Lower lobe of right lung (tissue), 2 donors: Measurements from ENCODE around the gene PLAAT3. TPM values are rescaled to one million over a fixed set of nuclear protein-coding genes. Genes with fewer than 3 reads are reported as not detected.
"Not testable (repeated sequence)": the region's sequence is repeated elsewhere in the genome, so short reads cannot be mapped to it uniquely, and the experiment has no call there.

ENCODE experiments used
- ATAC-seq, 2 donors: fragments of 200-7000 bp; cut with Tn5 transposase; one replicate each; pipeline ENCODE4 v1.9.1; 2020 to 2022; ENCODE audit warnings: mild to moderate bottlenecking in 2 of 2, moderate library complexity in 2 of 2
- DNase-seq: peaks from one replicate; pipeline ENCODE4 v3.0.0-alpha.2; 2020
- H3K27ac ChIP-seq: fragments of 200-600 bp; one replicate; pipeline ENCODE4 v1.8.0; 2022
- H3K27me3 ChIP-seq: fragments of 200-600 bp; one replicate; pipeline ENCODE4 v1.8.0; 2022; ENCODE audit warnings: low read depth
- H3K36me3 ChIP-seq: fragments of 200-600 bp; one replicate; pipeline ENCODE4 v1.8.0; 2022; ENCODE audit warnings: mild to moderate bottlenecking
- H3K4me1 ChIP-seq: fragments of 200-600 bp; one replicate; pipeline ENCODE4 v1.8.0; 2022
- H3K4me3 ChIP-seq: fragments of 200-600 bp; one replicate; pipeline ENCODE4 v1.8.0; 2022; ENCODE audit warnings: mild to moderate bottlenecking
- H3K9me3 ChIP-seq: fragments of 200-600 bp; one replicate; pipeline ENCODE4 v1.8.0; 2022
- CTCF ChIP-seq: fragments of 200-600 bp; IDR thresholded peaks from one replicate; pipeline ENCODE4 v1.8.0; 2022; ENCODE audit warnings: antibody characterized with exemption, mild to moderate bottlenecking
- intact Hi-C: fragments of 100-400 bp; cut with DNase I; formaldehyde crosslinking; loops from one replicate; pipeline ENCODE4 v1.11.0; 2022
- total RNA-seq: library from RNA; stranded (reverse); fragmentation: NEBNext Ultra II Directional; extraction: Animal tissue kit (Norgen Biotek cat#: 25700); gene quantifications from one replicate; pipeline ENCODE4 v1.2.1, GENCODE V29; 2021
- donor health status: DM: no; HTN: yes; CAD: no; lungs with severe emphysema.

PLAAT3 gene
- total RNA-seq, 1 donor from 2014 or later: 81.9 TPM

DNA sequence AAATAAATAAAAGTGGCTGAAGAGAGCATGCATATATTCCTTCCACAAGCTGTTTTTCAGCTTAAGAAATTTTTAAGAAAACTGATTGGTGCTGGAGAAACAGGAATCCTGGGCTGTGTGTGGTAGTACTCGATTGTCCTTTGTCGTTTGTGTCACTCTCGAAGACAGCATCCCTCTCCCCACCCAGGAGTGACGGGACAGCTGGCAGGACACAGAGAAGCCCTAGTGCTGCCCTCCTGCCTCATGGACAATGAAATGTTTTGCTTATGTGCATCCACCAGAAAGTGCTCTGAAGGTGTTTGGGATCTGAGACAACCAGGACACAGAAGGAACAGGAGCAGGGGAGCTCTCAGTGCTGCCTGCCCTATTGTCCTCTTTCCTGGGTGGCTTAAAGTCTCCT lies 64.8 kb downstream of the PLAAT3 start:
- H3K4me3 ChIP-seq: no peak overlapping the region
- no peak overlapping the region for H3K27ac ChIP-seq
- no peaks in the 10 kb centered on the region for H3K27me3 ChIP-seq
- peaks cover 8% of the 10 kb centered on the region for H3K4me1 ChIP-seq
- no peak for DNase-seq
- no peak for ATAC-seq
- TF ChIP-seq CTCF: no peak
- intact Hi-C loops: no loop called here
- H3K36me3 ChIP-seq: peaks cover 31% of the 10 kb centered on the region
- H3K9me3 ChIP-seq: no peaks in the 10 kb centered on the region

- Histone ChIP-seq H3K27me3 (no peaks in the 10 kb centered on the region), H3K27ac (no peak overlapping the region), H3K36me3 (peaks cover 43% of the 10 kb centered on the region), H3K4me1 (peaks cover 7% of the 10 kb centered on the region), H3K9me3 (no peaks in the 10 kb centered on the region), H3K4me3 (no peak overlapping the region)
- TF ChIP-seq CTCF: no peak
- ATAC-seq: no peak
- DNase-seq: no peak
- intact Hi-C loops: no loop called here
Measured at GRCh38 chr11:63548178-63548577, 66.1 kb downstream of the PLAAT3 start.

DNA sequence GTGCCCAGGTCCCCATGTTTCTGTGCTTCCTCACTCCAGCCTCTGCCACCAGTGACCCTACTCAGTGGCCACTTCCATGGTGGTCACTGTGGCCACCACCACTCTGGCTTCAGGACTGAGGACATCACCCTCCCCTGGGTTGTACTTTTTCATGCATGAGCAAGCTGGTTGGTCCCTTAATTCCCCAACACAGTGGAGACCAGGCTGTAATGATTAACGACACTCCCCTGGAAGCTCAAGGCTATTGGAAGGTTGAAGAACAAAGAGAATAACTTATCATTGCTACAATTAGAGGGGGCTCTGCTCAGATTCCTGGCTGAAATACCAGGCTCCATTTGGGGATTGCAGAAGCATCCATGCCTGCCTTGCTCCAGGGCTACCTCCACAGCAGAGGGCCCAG lies 67.2 kb downstream of the PLAAT3 start:
- TF ChIP-seq CTCF: no peak
- no peaks in the 10 kb centered on the region for H3K9me3 ChIP-seq
- H3K4me3 ChIP-seq: no peak overlapping the region
- H3K27me3 ChIP-seq: no peaks in the 10 kb centered on the region
- peaks cover 47% of the 10 kb centered on the region for H3K36me3 ChIP-seq
- no peak overlapping the region for H3K27ac ChIP-seq
- peaks cover 12% of the 10 kb centered on the region for H3K4me1 ChIP-seq
- no peak for ATAC-seq
- DNase-seq: no peak
- intact Hi-C loops: no loop called here

GRCh38 chr11:63543711-63544110 lies 70.5 kb downstream of the PLAAT3 start:
- no peak overlapping the region for H3K4me3 ChIP-seq
- no peaks in the 10 kb centered on the region for H3K27me3 ChIP-seq
- ATAC-seq (no peak), DNase-seq (no peak)
- no peaks in the 10 kb centered on the region for H3K9me3 ChIP-seq
- no peak for TF ChIP-seq CTCF
- H3K4me1 ChIP-seq: peaks cover 26% of the 10 kb centered on the region
- no peak overlapping the region for H3K27ac ChIP-seq
- peaks cover 57% of the 10 kb centered on the region for H3K36me3 ChIP-seq
- intact Hi-C loops: no loop called here

DNA sequence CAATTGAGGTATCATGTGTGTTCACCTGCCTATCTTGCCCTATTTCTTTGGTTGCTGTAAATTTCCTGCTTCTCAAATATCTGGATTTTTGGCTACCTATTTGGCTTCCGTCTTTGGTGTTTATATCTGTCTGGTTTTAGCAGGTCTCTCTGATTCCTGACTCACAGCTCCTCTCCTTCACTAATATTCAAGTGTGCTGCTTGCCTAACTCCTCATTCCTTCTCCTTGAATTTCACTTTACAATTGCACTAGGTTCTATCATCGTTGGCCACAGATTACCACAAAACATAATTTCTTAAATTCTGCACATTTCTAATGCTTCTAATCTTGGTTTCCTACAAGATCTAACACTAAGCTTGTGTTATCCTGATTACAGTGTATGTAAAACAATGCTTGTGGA lies 71.7 kb downstream of the PLAAT3 start:
- H3K27me3 ChIP-seq, H3K4me3 ChIP-seq, DNase-seq, H3K9me3 ChIP-seq, intact Hi-C loops, H3K27ac ChIP-seq: not testable (repeated sequence)
- peaks cover 57% of the 10 kb centered on the region for H3K36me3 ChIP-seq
- ATAC-seq: peak in 1 of 2 donors; percentile 44
- peaks cover 38% of the 10 kb centered on the region for H3K4me1 ChIP-seq

- intact Hi-C loops: no loop called here
- Histone ChIP-seq H3K4me3 (peak overlapping the region; percentile 65), H3K27me3 (no peaks in the 10 kb centered on the region), H3K27ac (peak overlapping the region; percentile 88), H3K4me1 (peaks cover 47% of the 10 kb centered on the region), H3K9me3 (no peaks in the 10 kb centered on the region), H3K36me3 (peaks cover 10% of the 10 kb centered on the region)
- peak; percentile 9 for TF ChIP-seq CTCF
- DNase-seq (no peak), ATAC-seq (peak; percentile 80 to 89)
Measured at GRCh38 chr11:63537293-63538101, 76.7 kb downstream of the PLAAT3 start.
